NAMALWA (cell line): Measurements from ENCODE around the gene CSTPP1.
A peak's percentile ranks its signal among the peaks of the same experiment; 100 is the strongest.

Experiments used
- DNase-seq: peaks from one replicate; pipeline ENCODE4 v3.0.0-alpha.2; 2015; ENCODE audit warnings: low spot score

CSTPP1 gene, protein sequence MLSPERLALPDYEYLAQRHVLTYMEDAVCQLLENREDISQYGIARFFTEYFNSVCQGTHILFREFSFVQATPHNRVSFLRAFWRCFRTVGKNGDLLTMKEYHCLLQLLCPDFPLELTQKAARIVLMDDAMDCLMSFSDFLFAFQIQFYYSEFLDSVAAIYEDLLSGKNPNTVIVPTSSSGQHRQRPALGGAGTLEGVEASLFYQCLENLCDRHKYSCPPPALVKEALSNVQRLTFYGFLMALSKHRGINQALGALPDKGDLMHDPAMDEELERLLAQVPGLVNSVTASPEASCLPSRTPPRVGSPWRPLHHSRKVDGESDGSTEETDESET

DNA sequence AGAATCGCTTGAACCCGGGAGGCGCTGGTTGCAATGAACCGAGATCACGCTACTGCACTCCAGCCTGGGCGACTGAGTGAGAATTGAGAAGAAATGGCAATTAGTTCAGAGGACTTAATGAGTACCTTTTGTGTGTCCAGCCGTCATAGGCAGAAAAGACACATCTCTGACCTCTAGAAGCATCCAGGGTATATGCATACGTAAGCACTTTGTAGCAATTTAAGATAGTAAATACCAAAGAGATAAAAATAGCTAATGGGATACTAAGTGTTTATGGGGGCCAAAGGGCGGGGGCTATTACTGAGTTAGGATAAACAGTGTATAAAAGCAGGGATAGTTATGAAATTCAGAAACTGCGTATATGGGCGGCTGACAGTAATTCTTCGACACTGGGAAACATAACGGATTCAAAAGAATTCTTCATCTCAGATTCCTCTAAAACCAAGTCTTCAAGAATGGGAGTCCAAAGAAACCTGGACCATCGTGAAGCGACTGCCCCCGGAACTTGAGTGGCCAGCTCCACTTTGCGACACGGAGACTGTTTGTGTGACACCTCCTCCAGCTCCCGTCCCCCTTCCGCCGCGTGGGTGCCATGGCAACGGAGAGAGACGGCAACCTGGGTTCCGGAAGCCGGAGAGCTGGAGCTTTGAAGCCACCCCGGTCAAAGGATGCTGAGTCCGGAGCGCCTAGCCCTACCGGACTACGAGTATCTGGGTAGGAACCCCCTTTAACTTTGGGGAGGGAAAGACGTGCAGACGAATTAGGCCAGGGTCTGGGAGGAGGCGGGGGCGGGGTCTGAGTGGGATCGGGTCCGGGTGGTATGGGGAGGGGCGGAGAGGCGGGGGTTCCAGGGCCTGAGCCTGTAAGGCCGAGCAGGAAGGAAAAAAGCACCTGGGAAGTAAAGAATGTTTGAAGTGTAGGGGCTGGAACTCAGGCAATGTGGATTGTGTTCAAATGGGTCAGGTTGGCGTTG lies at the start of gene CSTPP1:
CSTPP1 (plus strand) TSS at position 624 of the 973 bp plus-strand sequence; CDS start at position 669, 45 bp downstream.
- peak; percentile 95 for DNase-seq

DNA sequence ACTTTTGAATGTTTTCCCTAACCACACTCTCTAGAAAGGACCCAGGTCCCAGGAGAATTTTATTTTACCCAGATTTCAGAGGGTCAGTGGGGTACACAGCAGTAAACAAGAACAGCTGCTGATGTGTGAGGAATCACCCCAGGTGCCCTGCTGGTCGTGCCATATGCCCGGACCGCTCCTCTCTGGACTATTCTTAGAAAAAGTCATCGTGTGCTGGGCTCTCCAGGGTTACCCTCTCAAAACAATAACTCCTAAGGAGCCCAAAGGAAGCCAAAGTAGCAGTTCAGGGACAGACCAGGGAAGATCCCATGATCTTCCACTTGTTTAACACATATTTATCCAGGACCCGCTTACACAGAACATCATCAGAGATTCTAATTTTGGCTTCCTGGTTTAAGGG lies 47.9 kb upstream of the CSTPP1 start:
- DNase-seq, result no peak

DNA sequence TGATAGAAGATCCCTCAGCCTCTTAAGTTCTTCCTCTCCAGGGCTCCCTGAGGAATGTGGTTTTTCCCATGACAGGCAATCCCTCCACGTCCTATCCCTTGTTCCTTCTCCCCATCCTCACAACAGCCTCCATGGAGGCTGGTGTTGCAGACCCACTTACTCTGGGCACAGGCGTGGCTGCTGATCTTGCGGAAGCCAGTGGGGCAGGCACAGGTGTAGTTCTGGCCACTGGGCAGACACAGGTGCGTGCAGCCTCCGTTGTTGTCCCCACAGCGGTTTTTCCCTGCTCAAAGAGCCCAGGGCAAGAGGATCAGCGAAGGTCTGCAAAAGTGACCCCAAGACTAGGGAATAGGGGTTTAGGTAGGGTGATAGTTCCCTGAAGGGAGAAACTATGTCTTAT lies 47.3 kb upstream of the CSTPP1 start:
- no peak for DNase-seq

DNA sequence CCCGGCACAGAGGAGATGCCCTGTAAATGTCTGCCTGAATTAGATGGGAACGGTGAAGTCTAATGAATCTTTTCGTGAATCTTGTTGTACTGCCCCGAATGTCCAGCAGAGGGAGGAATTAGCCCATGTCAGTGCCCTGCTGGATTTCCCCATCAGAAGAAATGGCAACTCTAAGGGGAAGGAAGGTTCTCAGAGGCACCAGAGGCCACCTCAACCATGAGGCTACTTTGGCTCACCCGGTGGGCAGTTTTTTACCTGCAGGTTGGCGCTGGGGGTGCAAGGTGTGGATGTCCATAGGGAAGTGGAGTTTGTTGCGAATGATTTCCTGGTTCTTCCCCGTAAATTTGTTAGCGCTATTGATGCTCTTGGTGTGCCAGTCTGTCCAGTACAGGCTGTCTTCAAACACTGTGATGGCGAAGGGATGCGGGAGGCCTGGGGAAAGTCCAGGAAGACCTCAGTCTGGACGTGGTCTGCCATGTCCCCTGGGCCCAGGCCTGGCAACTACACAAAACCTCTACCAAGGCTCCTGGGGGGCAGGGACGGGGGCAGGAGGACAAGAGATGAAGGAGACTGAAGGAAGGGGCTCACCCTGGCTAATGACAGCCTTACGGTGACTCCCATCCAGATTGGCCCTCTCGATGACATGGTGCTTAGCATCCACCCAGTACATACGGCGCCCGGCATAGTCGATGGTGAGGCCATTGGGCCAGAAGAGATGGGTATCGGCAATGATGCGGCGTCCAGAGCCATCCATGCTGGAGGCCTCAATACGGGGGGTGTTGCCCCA lies 46.7 kb upstream of the CSTPP1 start:
- DNase-seq, result peak; percentile 87

DNA sequence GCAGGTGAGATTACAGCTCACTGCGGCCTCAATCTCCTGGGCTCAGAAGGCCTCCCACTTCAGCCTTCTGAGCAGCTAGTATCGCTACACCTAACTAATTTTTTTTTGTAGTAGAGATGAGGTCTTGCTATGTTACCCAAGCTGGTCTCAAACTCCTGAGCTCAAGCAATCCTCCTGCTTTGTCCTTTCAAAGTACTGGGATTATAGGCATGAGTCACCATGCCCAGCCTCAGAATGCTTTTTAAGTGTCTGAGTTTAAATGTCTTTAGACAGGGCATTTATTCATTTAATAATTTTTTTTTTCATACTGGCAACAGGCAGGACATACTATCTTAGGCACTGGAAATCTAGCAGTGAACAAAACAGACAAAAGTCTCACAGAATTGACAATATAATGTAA lies 45.9 kb upstream of the CSTPP1 start:
- DNase-seq, result no peak

DNA sequence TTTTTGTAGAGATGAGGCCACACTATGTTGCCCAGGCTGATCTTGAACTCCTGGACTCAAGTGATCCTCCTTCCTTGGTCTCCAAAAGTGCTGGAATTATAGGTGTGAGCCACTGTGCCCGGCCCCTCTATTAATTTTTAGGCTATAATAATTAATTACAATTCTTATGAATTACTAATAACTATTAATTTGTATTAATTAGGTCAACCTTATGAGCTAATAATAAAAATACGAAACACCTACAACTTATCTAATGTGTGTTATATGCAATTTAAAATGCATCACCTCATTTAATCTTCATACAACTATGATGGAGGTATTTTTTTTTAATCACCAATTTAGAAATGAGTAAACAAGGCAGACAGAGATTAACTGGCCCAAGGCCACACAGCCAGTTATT lies 44.5 kb upstream of the CSTPP1 start:
- no peak for DNase-seq

DNA sequence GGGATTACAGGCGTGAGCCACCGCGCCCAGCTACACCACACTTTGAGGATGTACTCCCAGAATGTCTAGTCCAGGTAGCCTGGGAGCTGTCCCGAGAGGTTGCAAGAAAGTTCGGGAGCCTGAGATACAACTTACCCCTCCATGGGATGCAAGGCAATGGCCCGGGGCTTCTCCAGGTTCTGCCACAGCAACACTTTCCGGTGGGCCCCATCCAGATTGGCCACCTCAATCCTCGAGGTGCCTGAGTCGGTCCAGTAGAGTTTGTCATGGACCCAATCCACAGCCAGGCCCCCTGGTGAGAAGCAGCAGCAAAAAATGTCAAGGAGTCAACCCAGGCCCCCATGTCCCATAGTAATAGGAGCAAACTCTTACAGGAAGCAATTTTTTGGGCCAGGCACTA lies 43.7 kb upstream of the CSTPP1 start:
- no peak for DNase-seq

DNA sequence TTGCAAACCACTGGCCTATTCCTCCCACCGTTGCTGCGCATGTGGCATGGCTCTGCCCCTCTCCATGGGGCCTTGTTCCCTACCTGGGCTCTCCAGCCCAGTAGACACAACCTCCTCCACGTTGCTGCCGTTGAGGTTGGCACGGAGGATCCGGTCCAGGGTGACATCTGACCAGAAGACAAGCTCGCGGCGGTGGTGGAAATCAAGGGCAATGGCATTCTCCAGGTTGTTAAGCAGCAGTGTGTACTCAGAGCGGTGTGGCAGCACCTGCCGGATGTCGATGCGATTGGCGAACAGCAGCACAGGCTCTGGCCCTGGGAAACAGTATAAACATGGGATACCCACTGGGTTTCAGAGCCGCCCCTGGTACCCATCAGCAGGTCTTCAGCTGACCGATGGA lies 42.1 kb upstream of the CSTPP1 start:
- DNase-seq, result no peak

DNA sequence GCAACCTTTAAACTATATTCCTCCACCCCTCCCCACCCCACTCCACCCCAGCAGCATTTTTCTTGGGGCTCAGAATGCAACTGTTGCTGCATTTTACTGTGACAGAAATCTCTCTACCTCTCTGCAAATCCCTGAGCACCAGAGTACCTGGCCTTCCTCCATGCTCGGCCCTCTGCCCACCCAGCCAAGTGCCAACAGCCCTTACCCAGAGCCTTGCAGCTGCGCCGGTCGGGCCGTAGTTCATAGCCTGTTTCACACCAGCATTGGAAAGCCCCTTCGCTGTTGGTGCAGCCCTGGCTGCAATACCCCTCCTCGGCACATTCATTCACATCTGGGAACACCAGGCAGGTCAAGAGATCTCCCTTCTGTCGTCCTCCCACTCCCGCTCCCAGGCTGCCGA lies 41.6 kb upstream of the CSTPP1 start:
- no peak for DNase-seq

DNA sequence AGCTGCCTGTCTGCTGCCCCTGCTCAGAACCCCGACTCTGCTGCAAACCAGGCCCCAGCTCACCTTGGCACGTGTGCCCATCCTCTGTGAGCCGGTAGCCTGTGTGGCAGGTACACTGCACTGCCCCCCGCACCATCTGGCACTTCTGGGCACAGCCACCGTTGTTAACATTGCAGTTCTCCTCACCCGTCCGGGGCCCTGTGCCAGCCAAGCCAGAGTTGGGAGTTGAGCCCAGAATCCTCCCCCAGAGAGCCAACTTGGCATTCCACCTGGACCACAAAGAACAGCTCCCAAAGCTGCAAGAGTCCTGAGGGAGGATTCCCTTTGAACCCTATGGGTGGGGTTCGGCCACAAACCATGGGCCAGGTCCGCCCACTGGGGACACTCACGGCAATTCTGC lies 40.7 kb upstream of the CSTPP1 start:
- no peak for DNase-seq

DNA sequence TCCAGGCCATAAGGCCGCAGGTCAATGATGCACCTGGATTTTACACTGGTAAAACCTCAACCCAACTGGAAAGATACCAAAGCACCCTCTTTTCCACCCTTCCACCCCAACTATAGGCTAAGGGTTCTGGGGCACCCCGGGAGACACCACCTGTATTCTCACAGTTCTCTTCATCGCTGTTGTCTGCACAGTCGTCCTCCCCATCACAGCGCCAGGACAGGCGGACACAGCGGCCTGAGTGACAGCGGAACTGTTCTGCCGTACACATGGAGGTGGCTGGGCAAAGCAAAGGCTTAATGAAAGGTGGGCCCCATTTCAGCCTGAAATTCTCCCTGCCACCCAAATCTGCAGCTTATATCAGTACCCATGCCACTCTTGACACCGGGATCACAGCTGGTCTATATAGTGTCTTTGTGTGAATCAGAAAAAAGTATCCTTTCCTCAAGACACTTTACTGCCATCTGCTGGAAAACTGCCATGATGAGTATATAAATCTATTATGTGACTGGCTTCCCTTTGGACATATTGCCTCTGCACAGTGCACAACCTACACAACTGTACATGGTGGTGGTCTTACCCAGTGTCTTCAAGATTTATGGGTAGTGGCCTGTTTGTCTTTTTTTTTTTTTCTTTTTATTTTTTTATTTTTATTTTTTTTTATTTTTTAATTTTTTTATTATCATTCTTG lies 39.7 kb upstream of the CSTPP1 start:
- DNase-seq, result peak; percentile 72

DNA sequence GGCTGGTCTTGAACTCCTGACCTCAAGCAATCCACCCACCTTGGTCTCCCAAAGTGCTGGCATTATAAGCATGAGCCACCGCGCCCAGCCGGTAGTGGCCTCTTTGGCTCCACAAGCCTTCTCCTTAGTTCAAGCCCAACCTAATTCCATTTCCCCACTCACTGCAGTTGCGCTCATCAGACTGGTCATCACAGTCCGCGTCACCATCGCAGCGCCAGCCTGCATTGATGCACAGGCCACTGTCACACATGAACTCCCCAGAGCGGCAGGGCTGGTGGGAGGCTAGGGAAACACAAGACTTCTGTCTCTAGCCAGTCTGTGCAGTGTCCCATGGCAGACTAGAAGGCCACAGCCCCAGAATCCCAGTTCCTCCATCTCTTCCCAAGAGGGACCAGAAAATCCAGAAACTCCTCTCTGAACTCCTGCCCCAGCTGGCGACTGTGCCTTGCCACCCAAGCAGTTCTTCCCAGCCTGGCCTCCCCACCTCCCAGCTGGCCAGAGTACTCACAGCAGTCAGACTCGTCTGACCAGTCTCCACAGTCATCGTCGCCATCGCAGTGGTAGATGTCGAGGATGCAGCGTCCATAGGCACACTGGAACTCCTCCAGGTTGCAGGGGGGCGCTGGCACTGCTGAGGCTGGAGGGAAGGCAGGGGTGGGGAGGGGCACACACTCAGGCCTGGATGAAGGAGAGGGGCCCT lies 38.0 kb upstream of the CSTPP1 start:
- no peak for DNase-seq

DNA sequence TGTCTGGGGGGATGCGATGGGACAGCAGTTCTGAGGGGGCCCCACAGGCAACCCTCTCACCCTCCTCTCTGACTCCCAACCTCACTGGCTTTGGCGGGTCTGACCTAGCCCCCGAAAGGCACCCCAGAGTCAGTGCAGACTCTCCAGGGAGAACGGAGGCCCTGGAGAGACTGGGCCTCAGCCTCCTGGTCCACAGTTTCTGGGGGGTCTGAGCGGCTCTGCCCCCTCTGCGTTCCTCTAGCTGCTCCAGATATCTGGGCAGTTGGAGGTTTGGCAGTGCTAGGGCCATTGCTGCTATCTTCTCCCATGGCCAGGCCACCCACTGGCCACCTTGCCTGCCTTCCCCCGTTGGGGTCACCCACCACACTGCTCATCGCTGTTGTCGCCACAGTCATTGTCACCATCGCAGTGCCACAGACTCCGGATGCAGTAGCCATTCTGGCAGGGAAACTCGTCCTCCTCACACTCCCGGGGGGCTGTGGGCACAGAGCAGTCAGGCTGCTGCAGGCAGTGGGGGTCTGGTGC lies 37.0 kb upstream of the CSTPP1 start:
- DNase-seq, result no peak

DNA sequence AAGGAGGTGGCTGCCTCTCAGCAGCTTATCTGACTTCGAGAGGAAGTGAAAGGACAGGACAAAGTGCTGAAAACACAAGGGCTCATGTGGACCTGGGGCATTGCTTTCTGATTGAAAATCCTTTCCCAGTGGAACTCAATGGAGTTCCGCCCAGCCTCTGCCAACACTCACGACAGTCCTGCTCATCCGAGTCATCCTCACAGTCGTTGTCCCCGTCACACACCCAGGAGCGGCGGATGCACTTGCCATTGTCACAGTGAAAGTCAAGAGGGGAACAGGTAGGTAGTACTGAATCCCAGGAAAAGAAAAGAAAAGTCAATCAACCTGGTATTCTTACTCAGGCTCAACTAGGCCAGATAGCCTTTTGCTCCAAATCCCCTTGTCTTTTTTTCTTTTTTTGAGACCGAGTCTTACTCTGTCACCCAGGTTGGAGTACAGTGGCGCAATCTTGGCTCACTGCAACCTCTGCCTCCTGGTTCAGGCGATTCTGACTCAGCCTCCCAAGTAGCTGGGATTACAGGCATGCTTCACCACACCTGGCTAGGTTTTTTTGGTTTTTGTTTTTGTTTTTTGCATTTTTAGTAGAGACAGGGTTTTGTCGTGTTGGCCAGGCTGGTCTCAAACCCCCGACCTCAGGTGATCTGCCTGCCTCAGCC lies 36.3 kb upstream of the CSTPP1 start:
- DNase-seq, result no peak

DNA sequence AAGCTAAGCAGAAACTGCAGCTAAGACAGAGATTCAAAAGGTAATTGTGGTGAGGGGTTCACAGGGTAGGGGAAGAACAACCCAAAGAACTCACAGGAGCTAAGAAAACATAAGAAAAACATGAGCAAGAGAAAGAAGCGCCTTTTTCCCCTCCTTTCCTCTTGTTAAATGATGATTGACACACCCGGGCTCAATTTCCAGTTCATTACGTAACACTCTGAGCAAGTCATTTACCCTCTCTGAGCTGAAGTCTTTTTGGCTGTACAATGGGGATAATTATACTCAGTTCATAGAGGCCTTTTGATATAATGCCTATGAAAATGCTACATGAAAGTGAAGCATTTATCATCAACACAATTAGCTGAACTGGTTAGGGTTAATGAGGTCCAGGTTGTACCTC lies 35.4 kb upstream of the CSTPP1 start:
- no peak for DNase-seq

DNA sequence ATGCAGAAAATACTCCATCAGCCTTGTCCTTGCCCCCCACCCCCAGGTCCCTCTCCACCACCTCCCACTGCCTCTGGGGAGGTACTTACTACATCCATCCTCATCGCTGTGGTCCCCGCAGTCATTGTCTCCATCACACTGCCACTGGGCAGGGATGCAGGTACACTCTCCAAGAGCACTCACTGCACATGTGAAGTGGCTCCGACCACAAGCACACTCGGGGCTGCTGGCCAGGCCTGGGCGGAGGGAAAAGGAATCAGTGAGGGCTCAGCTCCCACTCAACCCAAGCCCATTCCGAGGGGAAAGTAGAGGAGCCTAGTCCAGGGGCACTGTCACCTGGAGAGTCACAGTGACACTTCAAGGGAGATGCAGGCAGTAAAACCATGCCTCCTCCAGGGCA lies 33.9 kb upstream of the CSTPP1 start:
- DNase-seq, result no peak

DNA sequence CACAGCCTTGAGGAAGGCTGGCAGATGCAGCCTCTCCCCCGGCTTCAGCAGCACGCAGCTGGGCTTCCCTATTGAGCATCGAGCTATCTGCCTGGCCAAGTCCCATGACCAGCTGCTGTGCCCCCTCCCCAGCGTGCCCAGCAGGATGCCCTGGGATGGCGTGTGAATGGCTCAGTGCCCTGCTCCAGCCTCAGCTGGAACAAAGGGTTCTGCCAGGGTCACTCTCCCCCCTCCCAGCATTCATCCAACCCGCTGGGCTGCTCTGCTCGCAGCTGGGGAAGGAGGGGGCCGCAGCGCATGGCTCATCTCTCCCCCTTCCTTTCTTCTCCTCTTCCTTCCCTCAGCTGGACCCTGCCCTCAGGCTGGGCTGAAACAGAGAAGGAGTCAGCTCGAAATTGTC lies 32.7 kb upstream of the CSTPP1 start:
- no peak for DNase-seq

DNA sequence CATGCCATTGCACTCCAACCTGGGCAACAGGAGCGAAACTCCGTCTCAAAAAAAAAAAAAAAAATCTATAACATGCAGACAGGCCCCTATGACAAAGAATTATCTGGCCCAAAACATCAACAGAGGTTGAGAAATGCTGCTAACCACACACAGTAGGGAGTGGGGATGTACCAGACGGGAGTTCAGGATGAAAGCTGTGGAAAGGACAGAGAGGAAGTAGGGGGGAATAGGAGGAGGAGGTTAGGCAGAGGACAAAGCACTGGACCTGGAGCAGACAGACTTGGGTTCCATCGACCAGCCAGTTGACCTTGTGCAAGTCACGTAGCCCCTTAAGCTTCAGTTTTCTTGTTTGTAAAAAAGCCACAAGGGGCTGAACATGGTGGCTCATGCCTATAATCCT lies 30.8 kb upstream of the CSTPP1 start:
- DNase-seq, result no peak

DNA sequence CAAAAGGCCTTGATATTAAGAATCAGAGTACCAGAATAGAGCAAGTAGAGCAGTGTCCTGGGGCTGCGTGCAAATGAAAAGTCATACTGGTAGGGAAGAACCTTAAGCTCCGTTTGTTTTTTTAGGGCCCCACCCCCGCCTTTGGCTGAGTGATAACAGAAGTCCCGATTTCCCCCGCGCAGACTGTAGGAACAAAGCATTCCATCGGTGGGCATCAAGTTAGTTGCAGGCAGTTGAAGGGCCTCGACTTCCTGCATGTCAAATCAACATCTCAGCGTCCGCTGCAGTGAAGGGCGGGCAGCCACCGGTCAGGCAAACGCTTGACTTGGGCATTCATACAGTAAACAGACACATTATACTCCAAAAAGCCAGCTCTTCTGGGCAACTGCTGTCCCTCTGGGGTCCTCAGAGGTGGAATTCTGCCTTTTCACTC lies 29.9 kb upstream of the CSTPP1 start:
- no peak for DNase-seq

DNA sequence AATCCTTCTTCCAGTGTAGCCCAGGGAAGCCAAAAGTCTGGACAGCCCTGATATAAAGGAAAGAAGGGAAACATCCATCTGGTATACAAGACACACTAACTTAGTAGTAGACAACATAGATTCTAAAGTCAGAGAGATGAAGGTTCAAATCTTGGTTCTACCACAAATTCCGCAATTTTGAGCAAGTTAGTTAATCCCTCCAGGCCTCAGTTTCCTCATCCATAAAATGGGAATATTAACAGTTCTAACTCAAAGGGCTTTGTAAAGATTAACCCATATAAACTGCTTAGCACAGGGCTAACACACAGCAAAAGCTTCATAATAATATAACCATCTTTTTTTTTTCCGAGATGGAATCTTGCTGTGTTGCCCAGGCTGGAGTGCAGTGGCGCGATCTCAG lies 29.0 kb upstream of the CSTPP1 start:
- no peak for DNase-seq
